ENCODE results near the gene MYO9A.

Gene MYO9A, protein sequence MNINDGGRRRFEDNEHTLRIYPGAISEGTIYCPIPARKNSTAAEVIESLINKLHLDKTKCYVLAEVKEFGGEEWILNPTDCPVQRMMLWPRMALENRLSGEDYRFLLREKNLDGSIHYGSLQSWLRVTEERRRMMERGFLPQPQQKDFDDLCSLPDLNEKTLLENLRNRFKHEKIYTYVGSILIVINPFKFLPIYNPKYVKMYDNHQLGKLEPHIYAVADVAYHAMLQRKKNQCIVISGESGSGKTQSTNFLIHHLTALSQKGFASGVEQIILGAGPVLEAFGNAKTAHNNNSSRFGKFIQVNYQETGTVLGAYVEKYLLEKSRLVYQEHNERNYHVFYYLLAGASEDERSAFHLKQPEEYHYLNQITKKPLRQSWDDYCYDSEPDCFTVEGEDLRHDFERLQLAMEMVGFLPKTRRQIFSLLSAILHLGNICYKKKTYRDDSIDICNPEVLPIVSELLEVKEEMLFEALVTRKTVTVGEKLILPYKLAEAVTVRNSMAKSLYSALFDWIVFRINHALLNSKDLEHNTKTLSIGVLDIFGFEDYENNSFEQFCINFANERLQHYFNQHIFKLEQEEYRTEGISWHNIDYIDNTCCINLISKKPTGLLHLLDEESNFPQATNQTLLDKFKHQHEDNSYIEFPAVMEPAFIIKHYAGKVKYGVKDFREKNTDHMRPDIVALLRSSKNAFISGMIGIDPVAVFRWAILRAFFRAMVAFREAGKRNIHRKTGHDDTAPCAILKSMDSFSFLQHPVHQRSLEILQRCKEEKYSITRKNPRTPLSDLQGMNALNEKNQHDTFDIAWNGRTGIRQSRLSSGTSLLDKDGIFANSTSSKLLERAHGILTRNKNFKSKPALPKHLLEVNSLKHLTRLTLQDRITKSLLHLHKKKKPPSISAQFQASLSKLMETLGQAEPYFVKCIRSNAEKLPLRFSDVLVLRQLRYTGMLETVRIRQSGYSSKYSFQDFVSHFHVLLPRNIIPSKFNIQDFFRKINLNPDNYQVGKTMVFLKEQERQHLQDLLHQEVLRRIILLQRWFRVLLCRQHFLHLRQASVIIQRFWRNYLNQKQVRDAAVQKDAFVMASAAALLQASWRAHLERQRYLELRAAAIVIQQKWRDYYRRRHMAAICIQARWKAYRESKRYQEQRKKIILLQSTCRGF (N-terminal part only)

DNA sequence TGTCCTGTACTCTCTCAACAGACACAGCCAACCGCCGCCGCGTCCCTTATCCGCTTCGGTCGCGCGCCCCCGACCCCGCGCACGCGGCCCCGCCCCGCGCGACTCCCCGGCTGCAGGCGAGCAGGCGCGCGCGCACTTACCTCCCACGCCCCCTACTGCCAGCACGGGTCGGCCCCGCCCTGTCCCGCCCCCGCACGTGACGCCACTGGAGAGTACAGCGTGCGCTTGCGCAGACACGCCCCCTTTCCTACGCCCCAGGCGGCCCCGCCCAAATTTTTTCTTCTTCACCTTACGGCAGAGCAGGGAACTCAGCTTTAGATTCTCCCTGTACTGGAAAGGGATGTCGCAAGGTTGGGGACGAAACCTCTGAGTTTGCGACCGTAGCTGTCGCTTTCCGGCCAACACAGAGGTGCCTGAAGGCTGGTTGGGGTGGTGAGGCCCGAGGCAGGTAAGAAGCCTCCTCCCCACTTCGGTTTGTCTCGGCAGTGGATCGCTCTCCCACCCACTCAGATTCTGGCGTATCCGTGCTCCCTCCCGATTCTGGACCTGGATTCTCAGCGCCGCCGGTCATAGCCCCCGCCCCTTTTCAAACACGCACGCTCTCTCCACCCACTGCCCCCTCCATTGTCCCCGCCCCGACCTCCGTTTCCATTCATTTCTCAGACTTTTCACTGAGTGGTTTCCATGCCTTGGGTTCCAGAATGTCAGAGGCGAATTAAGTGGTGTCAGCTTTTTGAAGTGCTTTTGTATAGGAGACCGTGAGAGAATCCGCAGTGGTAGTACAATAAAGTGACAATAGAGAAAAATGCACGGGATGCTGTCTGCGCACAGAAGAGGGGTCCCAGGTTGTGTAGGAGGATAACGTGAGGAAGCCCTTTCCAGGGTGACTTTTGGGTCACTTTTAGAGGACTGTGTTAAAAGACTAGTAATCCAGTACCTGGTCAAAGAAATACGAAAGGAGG lies at the start of gene MYO9A, which contains the start of gene SENP8:
MYO9A (minus strand) TSS at position 134 of the 962 bp plus-strand sequence. CDS start 71,587 bp downstream, outside the sequence.
SENP8 (plus strand) TSS at position 387 of the 962 bp plus-strand sequence. CDS start 21,221 bp downstream, outside the sequence.
- DNase-seq: peak; percentile 96
- peaks cover 37% of the 10 kb centered on the region for H3K79me2 ChIP-seq (ENCODE audit: insufficient read depth, low read length)
- peak within 1 kb of the TSS; percentile 95 for H3K4me2 ChIP-seq (ENCODE audit: insufficient read depth, low read length)
- TF ChIP-seq, protein P1, sequence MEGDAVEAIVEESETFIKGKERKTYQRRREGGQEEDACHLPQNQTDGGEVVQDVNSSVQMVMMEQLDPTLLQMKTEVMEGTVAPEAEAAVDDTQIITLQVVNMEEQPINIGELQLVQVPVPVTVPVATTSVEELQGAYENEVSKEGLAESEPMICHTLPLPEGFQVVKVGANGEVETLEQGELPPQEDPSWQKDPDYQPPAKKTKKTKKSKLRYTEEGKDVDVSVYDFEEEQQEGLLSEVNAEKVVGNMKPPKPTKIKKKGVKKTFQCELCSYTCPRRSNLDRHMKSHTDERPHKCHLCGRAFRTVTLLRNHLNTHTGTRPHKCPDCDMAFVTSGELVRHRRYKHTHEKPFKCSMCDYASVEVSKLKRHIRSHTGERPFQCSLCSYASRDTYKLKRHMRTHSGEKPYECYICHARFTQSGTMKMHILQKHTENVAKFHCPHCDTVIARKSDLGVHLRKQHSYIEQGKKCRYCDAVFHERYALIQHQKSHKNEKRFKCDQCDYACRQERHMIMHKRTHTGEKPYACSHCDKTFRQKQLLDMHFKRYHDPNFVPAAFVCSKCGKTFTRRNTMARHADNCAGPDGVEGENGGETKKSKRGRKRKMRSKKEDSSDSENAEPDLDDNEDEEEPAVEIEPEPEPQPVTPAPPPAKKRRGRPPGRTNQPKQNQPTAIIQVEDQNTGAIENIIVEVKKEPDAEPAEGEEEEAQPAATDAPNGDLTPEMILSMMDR (IDR thresholded peaks at IDR 0.05; ENCODE audit: borderline replicate concordance, extremely low read depth, low read length, poor library complexity, severe bottlenecking): peak; percentile 15
- TF ChIP-seq EZH2 (IDR thresholded peaks at IDR 0.05; ENCODE audit: borderline replicate concordance, low read depth, low read length, severe bottlenecking): no peak
- peaks cover 9% of the 10 kb centered on the region for H4K20me1 ChIP-seq (ENCODE audit: insufficient read depth, low read length)
- H3K9me3 ChIP-seq (ENCODE audit: insufficient read depth, low read length, severe bottlenecking): no peaks in the 10 kb centered on the region
- peak; percentile 73 for ATAC-seq (ENCODE audit: insufficient read depth, low read depth)
- peak within 1 kb of the TSS; percentile 59 to 73 for H3K4me3 ChIP-seq (ENCODE audit: low read depth in 1 of 2, low read length in 2 of 2)
- H3K4me1 ChIP-seq (ENCODE audit: insufficient read depth, low read length): peaks cover 29% of the 10 kb centered on the region
- peak within 1 kb of the TSS; percentile 91 for H3K27ac ChIP-seq (ENCODE audit: low read length)
- H3K27me3 ChIP-seq (ENCODE audit: insufficient read depth, low read length, poor library complexity): no peaks in the 10 kb centered on the region
- H3K9ac ChIP-seq (ENCODE audit: low read depth, low read length): peak within 1 kb of the TSS; percentile 75
- peak within 1 kb of the TSS; percentile 87 for H2AFZ ChIP-seq (ENCODE audit: low read depth, low read length)
- H3K36me3 ChIP-seq (ENCODE audit: insufficient read depth, low read length): no peaks in the 10 kb centered on the region

DNA sequence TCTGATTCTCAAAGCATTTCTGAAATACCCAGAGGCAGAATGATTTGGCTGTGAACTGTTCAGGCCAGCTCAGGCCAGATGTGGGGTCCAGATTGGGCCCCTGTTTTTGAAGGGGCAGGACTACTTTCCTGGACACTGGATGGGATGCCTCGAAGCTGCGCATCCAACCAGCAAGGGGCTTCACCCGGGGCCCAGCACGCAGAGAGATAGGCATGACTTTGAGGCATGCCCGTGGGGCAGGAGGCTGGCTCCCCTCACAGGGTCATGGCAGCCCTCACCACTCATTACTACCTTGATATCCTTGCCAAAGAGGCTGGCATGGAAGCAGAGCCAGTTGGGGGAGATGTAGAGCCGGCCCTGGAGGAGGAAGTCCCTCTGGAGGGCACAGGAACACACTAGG lies 49.5 kb upstream of the MYO9A start:
- no peak for ATAC-seq (ENCODE audit: insufficient read depth, low read depth)

More for the DNA sequence above, 49.5 kb upstream of the MYO9A start:
- peaks cover 18% of the 10 kb centered on the region for H3K4me1 ChIP-seq (ENCODE audit: insufficient read depth, low read length)
- TF ChIP-seq, protein P1 (IDR thresholded peaks at IDR 0.05; ENCODE audit: borderline replicate concordance, extremely low read depth, low read length, poor library complexity, severe bottlenecking): no peak
- TF ChIP-seq EZH2 (IDR thresholded peaks at IDR 0.05; ENCODE audit: borderline replicate concordance, low read depth, low read length, severe bottlenecking): no peak
- DNase-seq: no peak
- no peak overlapping the region for H3K4me2 ChIP-seq (ENCODE audit: insufficient read depth, low read length)
- H3K79me2 ChIP-seq (ENCODE audit: insufficient read depth, low read length): no peaks in the 10 kb centered on the region
- no peaks in the 10 kb centered on the region for H3K36me3 ChIP-seq (ENCODE audit: insufficient read depth, low read length)
- H3K9ac ChIP-seq (ENCODE audit: low read depth, low read length): no peak overlapping the region
- no peaks in the 10 kb centered on the region for H3K9me3 ChIP-seq (ENCODE audit: insufficient read depth, low read length, severe bottlenecking)
- H4K20me1 ChIP-seq (ENCODE audit: insufficient read depth, low read length): no peaks in the 10 kb centered on the region
- no peaks in the 10 kb centered on the region for H3K27me3 ChIP-seq (ENCODE audit: insufficient read depth, low read length, poor library complexity)
- H2AFZ ChIP-seq (ENCODE audit: low read depth, low read length): no peak overlapping the region
- no peak overlapping the region for H3K4me3 ChIP-seq (ENCODE audit: low read depth in 1 of 2, low read length in 2 of 2)
- H3K27ac ChIP-seq (ENCODE audit: low read length): no peak overlapping the region
